ENCODE data around the gene CDC25B.

DNA sequence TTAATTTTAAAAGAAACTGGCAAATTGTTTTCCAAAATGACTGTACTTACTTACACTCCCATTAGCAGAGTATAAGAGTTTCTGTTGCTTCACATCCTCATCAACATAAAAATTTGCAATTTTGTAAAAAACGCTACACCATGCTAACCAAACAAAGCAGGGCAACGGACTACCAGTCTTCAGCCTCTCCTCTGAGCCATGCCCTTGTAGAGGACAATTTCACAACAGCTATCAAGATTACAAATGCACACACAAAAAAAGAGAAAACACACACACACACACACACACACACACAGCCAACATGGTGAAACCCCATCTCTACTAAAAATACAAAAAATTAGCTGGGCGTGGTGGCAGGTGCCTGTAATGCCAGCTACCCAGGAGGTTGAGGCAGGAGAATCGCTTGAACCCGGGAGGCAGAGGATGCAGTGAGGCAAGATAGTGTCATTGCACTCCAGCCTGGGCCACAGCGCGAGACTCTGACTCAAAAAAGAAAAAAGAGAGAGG, 24.5 kb upstream of the CDC25B start:
- TF ChIP-seq POLR2A (IDR thresholded peaks at IDR 0.05; ENCODE audit: low read depth, low read length) (no peak), JUND (IDR thresholded peaks at IDR 0.05; ENCODE audit: low read depth, low read length) (no peak), SIX5 (IDR thresholded peaks at IDR 0.05; ENCODE audit: low read depth, low read length, severe bottlenecking) (no peak), RAD21 (IDR thresholded peaks at IDR 0.05; ENCODE audit: insufficient read depth, low read depth, low read length) (no peak), SPI1 (IDR thresholded peaks at IDR 0.05; ENCODE audit: borderline replicate concordance, insufficient read depth, low read depth, low read length) (no peak), NRF1 (conservative IDR thresholded peaks at IDR 0.05; ENCODE audit: low read depth, low read length) (no peak), SIN3A (IDR thresholded peaks at IDR 0.05; ENCODE audit: low read depth, low read length) (no peak), NFYB (IDR thresholded peaks at IDR 0.05; ENCODE audit: insufficient read depth, low read depth, low read length) (no peak), TCF3 (IDR thresholded peaks at IDR 0.05; ENCODE audit: borderline replicate concordance, insufficient read depth, low read depth, low read length) (no peak), HDAC6 (IDR thresholded peaks at IDR 0.05; ENCODE audit: unreplicated experiment) (no peak)
- TF ChIP-seq, protein P1, sequence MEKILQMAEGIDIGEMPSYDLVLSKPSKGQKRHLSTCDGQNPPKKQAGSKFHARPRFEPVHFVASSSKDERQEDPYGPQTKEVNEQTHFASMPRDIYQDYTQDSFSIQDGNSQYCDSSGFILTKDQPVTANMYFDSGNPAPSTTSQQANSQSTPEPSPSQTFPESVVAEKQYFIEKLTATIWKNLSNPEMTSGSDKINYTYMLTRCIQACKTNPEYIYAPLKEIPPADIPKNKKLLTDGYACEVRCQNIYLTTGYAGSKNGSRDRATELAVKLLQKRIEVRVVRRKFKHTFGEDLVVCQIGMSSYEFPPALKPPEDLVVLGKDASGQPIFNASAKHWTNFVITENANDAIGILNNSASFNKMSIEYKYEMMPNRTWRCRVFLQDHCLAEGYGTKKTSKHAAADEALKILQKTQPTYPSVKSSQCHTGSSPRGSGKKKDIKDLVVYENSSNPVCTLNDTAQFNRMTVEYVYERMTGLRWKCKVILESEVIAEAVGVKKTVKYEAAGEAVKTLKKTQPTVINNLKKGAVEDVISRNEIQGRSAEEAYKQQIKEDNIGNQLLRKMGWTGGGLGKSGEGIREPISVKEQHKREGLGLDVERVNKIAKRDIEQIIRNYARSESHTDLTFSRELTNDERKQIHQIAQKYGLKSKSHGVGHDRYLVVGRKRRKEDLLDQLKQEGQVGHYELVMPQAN (conservative IDR thresholded peaks at IDR 0.05) = no peak
- TF ChIP-seq, protein P2, sequence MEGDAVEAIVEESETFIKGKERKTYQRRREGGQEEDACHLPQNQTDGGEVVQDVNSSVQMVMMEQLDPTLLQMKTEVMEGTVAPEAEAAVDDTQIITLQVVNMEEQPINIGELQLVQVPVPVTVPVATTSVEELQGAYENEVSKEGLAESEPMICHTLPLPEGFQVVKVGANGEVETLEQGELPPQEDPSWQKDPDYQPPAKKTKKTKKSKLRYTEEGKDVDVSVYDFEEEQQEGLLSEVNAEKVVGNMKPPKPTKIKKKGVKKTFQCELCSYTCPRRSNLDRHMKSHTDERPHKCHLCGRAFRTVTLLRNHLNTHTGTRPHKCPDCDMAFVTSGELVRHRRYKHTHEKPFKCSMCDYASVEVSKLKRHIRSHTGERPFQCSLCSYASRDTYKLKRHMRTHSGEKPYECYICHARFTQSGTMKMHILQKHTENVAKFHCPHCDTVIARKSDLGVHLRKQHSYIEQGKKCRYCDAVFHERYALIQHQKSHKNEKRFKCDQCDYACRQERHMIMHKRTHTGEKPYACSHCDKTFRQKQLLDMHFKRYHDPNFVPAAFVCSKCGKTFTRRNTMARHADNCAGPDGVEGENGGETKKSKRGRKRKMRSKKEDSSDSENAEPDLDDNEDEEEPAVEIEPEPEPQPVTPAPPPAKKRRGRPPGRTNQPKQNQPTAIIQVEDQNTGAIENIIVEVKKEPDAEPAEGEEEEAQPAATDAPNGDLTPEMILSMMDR (IDR thresholded peaks at IDR 0.05 in 2 of 3, conservative IDR thresholded peaks at IDR 0.05 in 1 of 3; ENCODE audit: control insufficient read depth in 2 of 3, extremely low read depth in 1 of 3, insufficient read depth in 1 of 3, low read depth in 3 of 3, low read length in 3 of 3) = no peak
- TF ChIP-seq, protein P3, sequence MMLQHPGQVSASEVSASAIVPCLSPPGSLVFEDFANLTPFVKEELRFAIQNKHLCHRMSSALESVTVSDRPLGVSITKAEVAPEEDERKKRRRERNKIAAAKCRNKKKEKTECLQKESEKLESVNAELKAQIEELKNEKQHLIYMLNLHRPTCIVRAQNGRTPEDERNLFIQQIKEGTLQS (IDR thresholded peaks at IDR 0.05; ENCODE audit: borderline replicate concordance, extremely low read depth, low read depth, low read length) = no peak
- TF ChIP-seq, protein P4, sequence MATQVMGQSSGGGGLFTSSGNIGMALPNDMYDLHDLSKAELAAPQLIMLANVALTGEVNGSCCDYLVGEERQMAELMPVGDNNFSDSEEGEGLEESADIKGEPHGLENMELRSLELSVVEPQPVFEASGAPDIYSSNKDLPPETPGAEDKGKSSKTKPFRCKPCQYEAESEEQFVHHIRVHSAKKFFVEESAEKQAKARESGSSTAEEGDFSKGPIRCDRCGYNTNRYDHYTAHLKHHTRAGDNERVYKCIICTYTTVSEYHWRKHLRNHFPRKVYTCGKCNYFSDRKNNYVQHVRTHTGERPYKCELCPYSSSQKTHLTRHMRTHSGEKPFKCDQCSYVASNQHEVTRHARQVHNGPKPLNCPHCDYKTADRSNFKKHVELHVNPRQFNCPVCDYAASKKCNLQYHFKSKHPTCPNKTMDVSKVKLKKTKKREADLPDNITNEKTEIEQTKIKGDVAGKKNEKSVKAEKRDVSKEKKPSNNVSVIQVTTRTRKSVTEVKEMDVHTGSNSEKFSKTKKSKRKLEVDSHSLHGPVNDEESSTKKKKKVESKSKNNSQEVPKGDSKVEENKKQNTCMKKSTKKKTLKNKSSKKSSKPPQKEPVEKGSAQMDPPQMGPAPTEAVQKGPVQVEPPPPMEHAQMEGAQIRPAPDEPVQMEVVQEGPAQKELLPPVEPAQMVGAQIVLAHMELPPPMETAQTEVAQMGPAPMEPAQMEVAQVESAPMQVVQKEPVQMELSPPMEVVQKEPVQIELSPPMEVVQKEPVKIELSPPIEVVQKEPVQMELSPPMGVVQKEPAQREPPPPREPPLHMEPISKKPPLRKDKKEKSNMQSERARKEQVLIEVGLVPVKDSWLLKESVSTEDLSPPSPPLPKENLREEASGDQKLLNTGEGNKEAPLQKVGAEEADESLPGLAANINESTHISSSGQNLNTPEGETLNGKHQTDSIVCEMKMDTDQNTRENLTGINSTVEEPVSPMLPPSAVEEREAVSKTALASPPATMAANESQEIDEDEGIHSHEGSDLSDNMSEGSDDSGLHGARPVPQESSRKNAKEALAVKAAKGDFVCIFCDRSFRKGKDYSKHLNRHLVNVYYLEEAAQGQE (IDR thresholded peaks at IDR 0.05; ENCODE audit: low read depth, low read length) = no peak

All from GM12878 (cell line).